Measurements from ENCODE around the gene SPRR2D. TPM values are rescaled to one million over a fixed set of nuclear protein-coding genes. Genes with fewer than 3 reads are reported as not detected.
"Not testable (repeated sequence)": the region's sequence is repeated elsewhere in the genome, so short reads cannot be mapped to it uniquely, and the experiment has no call there.

SPRR2D gene
- total RNA-seq (not detected), polyA plus RNA-seq (not detected)

DNA sequence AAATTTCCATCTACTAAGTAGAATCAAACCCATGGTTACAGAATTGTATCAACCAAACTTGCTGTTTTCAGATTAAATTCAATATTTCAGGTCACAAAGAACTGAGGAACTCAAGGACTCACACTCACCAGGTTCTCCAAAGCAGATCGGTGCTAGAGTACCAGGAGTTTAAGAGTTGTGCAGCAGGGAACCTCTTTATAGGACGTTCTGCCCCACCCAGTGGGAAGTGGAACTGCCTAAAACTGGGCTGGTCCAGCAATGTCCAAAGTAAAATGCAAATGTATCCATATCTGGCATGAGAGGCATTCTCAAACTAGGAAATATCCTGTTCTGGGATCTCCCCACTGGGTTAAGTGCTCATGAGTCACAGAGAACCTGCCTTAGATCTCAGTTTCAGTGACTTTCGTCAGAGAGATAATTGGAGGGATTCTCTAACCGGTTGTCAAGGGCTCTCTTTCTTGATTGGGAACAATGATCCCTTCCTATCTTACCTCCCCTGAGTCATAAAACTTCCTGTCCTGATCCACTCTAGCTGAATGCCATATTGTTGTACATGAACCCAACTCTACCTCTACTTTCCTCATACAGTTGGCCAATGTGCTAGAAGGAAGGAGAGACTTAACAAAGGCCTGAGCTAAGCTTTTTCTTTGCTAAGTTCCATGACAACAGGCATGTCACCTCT is at the start of gene SPRR2D:
TSS of gene SPRR2D (minus strand) at position 171 of the 682 bp plus-strand sequence. CDS start 774 bp downstream, outside the sequence.
- no peak for DNase-seq (ENCODE audit: extremely low spot score)
- no peaks in the 10 kb centered on the region for H3K36me3 ChIP-seq (ENCODE audit: insufficient read depth)
- no peak within 1 kb of the TSS for H3K27ac ChIP-seq (ENCODE audit: low read depth)
- H3K4me3 ChIP-seq (ENCODE audit: low read depth, low read length), result no peak within 1 kb of the TSS
- no peaks in the 10 kb centered on the region for H3K4me1 ChIP-seq (ENCODE audit: insufficient read depth)
- 68% methylated on average over 4 of the region's 4 CpGs for WGBS

DNA sequence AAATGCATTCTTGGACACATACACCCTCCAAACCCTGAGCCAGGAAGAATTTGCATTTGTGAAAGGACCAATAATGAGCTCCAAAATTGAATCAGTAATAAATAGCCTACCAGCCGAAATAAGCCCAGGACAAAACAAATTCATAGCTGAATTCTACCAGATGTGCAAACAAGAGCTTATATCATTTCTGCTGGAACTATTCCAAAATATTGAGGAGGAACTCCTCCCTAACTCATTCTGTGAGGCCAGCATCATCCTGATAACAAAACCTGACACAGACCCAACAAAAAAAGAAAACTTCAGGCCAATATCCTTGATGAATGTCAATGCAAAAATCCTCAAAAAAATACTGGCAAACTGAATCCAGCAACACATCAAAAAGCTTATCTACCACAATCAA is 46.7 kb upstream of the SPRR2D start:
- Histone ChIP-seq H3K4me1 (ENCODE audit: insufficient read depth) (no peaks in the 10 kb centered on the region), H3K27ac (ENCODE audit: low read depth) (no peak overlapping the region), H3K36me3 (ENCODE audit: insufficient read depth) (no peaks in the 10 kb centered on the region), H3K4me3 (ENCODE audit: low read depth, low read length) (no peak overlapping the region)
- no peak for DNase-seq (ENCODE audit: extremely low spot score)
- WGBS, result 74% methylated on average over 1 of the region's 1 CpG

DNA sequence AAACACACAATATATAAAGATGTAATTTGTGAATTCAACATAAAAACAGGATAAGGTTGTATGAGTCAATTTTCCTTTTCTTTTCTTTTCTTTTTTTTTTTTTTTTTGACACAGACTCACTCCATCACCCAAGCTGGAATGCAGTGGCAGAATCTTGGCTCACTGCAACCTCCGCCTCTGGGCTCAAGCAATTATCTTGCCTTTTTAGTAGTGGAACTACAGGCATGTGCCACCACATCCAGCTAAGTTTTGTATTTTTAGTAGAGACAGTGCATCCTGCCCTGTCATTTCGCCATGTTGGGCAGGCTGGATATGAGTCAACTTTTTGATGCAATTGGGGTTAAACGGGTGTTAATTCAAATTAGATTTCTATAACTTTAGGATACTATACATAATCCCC is 40.8 kb upstream of the SPRR2D start:
- DNase-seq (ENCODE audit: extremely low spot score), result no peak
- Histone ChIP-seq H3K4me3 (ENCODE audit: low read depth, low read length) (no peak overlapping the region), H3K36me3 (ENCODE audit: insufficient read depth) (no peaks in the 10 kb centered on the region), H3K27ac (ENCODE audit: low read depth) (no peak overlapping the region), H3K4me1 (ENCODE audit: insufficient read depth) (no peaks in the 10 kb centered on the region)
- 82% methylated on average over 3 of the region's 3 CpGs for WGBS

DNA sequence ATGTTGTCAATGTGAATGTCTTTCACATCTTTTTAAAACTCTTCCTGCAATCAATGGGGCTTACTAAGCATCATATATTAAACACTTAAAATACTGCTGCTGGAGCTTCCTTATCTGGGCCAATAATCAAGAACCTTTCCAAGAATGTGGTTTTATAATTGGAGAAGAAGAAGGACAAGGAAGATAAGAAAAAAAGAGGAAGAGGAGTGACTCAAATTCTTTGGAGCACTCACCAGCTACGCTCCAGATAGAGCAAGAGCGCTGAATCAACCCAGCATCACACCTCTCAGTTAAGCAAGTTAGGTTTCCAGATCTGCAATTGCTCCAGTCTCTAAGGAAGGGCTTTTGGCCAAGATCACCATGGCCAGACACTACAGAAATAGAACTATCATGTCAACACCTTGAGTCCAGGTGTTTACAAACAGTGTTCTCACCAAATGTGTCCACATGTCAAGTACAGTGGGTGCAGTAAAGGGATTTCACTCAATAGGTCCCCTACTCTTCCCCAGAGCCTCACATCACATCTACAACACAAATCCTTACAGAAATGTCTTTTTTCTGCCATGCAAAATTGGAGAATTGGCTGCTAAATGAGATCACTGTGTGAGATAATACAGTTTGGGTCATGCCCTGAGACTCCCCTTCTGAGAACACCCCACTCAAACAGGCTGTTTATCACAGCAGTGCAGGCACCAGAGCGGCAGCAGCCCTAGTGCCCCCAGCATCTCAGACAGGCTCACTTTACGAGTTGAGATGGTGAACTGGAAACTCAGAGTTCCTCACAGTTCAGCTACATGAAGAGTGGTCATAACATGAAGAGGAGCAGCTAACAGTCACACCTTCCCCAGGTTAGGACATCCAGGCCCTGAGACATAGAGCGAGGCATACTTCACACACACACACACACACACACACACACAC is 32.1 kb upstream of the SPRR2D start:
- Histone ChIP-seq H3K27ac (ENCODE audit: low read depth) (no peak overlapping the region), H3K4me3 (ENCODE audit: low read depth, low read length) (no peak overlapping the region), H3K4me1 (ENCODE audit: insufficient read depth) (no peaks in the 10 kb centered on the region), H3K36me3 (ENCODE audit: insufficient read depth) (no peaks in the 10 kb centered on the region)
- WGBS, result 69% methylated on average over 5 of the region's 5 CpGs
- no peak for DNase-seq (ENCODE audit: extremely low spot score)

DNA sequence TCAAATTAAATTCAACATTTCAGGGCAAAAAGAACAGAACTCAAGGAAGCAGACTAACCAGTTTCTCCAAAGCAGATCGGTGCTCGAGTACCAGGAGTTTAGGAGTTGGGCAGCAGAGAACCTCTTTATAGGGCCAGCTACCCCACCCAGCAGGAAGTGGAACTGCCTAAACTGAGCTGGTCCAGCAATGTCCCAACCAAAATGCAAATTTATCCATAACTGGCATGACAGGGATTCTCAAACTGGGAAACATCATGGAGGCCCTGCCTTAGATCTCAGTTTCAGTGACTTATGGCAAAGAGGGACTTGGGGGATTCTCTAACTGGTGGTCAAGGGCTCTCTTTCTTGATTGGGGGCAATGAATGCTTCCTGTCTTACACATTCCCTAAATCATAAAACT is 30.6 kb upstream of the SPRR2D start, which contains the start of gene SPRR2B:
TSS of gene SPRR2B (minus strand) at position 101 of the 400 bp plus-strand sequence. CDS start 772 bp downstream, outside the sequence.
- Histone ChIP-seq H3K4me1 (ENCODE audit: insufficient read depth) (no peaks in the 10 kb centered on the region), H3K4me3 (ENCODE audit: low read depth, low read length) (no peak within 1 kb of the TSS), H3K27ac (ENCODE audit: low read depth) (no peak within 1 kb of the TSS), H3K36me3 (ENCODE audit: insufficient read depth) (no peaks in the 10 kb centered on the region)
- WGBS, result 90% methylated on average over 2 of the region's 2 CpGs
- DNase-seq (ENCODE audit: extremely low spot score), result no peak

DNA sequence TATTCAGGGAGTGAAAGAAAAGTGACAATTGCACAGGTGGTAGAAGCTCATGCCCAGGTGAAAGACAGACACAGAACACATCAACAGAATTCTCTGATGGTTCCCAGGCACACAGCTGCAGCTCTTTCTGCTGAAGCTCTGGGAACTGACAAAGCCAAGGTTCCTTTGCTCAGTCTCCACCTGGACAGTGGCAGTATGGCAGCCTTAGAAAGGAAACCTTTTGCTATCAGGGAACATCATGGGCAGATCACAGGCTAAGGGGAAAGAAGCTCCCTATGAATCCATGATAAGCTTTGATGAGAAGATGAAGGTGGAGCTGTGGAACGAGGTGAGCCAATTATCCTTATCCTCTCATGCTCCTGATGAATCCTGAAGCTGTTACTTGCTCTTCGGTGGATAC is 29.3 kb upstream of the SPRR2D start:
- no peak for DNase-seq (ENCODE audit: extremely low spot score)
- H3K36me3 ChIP-seq (ENCODE audit: insufficient read depth), result no peaks in the 10 kb centered on the region
- no peak overlapping the region for H3K4me3 ChIP-seq (ENCODE audit: low read depth, low read length)
- no peak overlapping the region for H3K27ac ChIP-seq (ENCODE audit: low read depth)
- no peaks in the 10 kb centered on the region for H3K4me1 ChIP-seq (ENCODE audit: insufficient read depth)
- 68% methylated on average over 2 of the region's 2 CpGs for WGBS

DNA sequence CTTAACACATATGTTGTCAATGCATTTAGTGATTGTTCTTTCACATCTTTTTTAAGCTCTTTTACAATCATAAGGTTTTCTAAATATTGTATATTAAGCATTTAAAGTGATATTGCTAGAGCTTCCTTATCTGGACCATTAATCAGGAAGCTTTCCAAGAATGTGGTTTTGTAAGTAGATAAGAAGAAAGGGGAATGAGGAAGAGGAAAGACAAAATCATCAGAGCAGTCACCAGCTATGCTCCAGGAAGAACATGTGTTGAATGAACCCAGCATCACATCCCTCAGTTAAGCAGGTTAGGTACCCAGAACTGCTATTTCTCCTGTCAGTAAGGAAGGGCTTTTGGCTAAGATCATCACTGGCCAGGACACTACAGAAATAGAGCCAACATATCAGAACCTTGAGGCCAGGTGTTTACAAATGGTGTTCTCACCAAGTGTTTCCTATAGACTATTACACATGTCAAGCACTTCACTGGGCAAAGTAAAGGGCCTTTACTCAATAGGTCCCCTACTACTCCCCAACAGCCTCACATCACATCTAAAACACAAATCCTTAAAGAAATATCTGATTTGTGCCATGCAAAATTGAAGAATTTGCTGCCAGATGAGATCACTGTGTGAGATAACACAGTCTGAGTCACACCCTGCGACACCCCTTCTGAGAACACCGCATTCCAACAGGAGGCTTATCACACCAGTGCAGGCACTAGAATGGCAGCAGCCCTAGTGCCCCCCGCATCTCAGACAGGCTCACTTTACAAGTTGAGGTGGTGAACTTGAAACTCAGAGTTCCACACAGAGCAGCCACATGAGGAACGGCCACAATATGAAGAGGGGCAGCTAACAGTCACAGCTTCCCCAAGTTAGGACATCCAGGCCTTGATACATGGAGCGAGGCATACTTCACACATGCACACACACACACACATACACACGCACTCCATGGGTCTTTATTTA is 18.2 kb upstream of the SPRR2D start:
- no peaks in the 10 kb centered on the region for H3K36me3 ChIP-seq (ENCODE audit: insufficient read depth)
- H3K27ac ChIP-seq (ENCODE audit: low read depth), result no peak overlapping the region
- no peak overlapping the region for H3K4me3 ChIP-seq (ENCODE audit: low read depth, low read length)
- WGBS, result 66% methylated on average over 6 of the region's 6 CpGs
- DNase-seq (ENCODE audit: extremely low spot score), result no peak
- H3K4me1 ChIP-seq (ENCODE audit: insufficient read depth), result no peaks in the 10 kb centered on the region

DNA sequence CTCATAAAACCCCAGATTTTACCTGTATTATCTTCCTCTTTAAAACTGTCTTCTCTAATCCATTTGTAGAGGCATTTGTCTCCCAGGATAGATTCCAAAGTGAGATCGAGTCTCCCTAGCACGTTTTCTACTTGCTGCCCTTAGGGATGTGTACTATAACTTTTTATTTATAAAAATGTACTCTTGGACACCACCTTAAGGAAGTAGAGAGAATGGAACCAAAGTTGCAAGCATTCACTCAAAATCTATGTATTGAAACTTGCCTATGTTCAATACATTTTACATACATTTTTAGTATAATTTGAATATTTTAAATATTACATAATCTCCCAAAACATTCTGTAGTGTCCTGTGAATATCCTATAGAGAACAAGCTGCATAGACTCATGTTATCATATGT is 17.2 kb upstream of the SPRR2D start:
- 43% methylated on average over 2 of the region's 2 CpGs for WGBS
- DNase-seq (ENCODE audit: extremely low spot score), result no peak
- Histone ChIP-seq H3K4me1 (ENCODE audit: insufficient read depth) (no peaks in the 10 kb centered on the region), H3K36me3 (ENCODE audit: insufficient read depth) (no peaks in the 10 kb centered on the region), H3K27ac (ENCODE audit: low read depth) (no peak overlapping the region), H3K4me3 (ENCODE audit: low read depth, low read length) (no peak overlapping the region)

DNA sequence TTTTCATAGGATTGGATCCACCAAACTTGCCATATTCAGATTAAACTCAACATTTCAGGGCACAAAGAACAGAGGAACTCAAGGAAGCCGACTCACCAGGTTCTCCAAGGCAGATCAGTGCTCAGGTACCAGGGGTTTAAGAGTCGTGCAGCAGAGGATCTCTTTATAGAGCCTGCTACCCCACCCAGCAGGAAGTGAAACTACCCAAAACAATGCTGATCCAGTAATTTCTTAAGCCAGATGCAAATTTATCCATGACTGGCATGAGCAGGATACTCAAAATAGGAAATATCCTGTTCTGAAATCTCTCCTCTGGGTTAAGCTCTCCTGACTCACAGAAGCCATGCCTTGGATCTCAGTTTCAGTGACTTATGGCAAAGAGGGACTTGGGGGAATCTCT is 16.5 kb upstream of the SPRR2D start, which contains the start of gene SPRR2A:
TSS of gene SPRR2A (minus strand) at position 138 of the 400 bp plus-strand sequence. CDS start 777 bp downstream, outside the sequence.
- DNase-seq (ENCODE audit: extremely low spot score), result no peak
- WGBS, result 61% methylated on average over 2 of the region's 2 CpGs
- H3K27ac ChIP-seq (ENCODE audit: low read depth), result no peak within 1 kb of the TSS
- H3K36me3 ChIP-seq (ENCODE audit: insufficient read depth), result no peaks in the 10 kb centered on the region
- no peaks in the 10 kb centered on the region for H3K4me1 ChIP-seq (ENCODE audit: insufficient read depth)
- H3K4me3 ChIP-seq (ENCODE audit: low read depth, low read length), result no peak within 1 kb of the TSS

DNA sequence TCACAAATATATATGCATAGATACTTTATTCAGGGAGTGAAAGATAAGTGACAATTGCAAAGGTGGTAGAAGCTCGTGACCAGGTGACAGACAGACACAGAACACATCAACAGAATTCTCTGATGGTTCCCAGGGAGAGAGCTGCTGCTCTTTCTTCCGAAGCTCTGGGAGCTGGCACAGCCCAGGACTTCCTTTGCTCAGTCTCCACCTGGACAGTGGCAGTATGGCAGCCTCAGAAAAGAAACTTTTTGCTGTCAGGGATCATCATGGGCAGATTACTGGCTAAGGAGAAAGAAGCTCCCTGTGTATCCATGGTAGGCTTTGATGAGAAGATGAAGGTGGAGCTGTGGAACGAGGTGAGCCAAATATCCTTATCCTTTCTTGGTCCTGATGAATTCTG is 15.2 kb upstream of the SPRR2D start:
- H3K27ac ChIP-seq (ENCODE audit: low read depth); H3K4me3 ChIP-seq (ENCODE audit: low read depth, low read length); DNase-seq (ENCODE audit: extremely low spot score); H3K36me3 ChIP-seq (ENCODE audit: insufficient read depth); H3K4me1 ChIP-seq (ENCODE audit: insufficient read depth): not testable (repeated sequence)
- 47% methylated on average over 3 of the region's 3 CpGs for WGBS

DNA sequence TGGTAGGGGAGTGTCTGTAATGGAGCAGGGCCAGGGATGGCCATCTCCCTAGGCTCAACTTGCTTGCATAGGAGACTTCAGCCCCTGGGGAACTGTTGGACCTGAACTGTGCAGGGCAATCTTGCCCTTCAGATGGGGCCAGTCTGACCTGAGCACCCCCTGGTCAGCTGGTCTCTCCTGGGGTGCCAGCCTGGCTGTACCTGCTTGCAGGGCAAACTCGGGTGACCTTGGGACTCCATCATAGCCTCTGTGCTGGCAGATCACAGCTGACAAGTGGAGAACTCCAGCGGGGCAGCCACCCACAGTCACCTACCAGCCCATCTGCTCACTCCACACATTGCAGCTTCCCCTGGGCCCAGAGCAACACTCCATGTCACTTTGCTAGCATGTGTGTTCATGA is 8.3 kb upstream of the SPRR2D start:
- no peaks in the 10 kb centered on the region for H3K36me3 ChIP-seq (ENCODE audit: insufficient read depth)
- WGBS, result 88% methylated on average over 2 of the region's 2 CpGs
- H3K4me1 ChIP-seq (ENCODE audit: insufficient read depth), result no peaks in the 10 kb centered on the region
- no peak for DNase-seq (ENCODE audit: extremely low spot score)
- no peak overlapping the region for H3K27ac ChIP-seq (ENCODE audit: low read depth)
- no peak overlapping the region for H3K4me3 ChIP-seq (ENCODE audit: low read depth, low read length)

DNA sequence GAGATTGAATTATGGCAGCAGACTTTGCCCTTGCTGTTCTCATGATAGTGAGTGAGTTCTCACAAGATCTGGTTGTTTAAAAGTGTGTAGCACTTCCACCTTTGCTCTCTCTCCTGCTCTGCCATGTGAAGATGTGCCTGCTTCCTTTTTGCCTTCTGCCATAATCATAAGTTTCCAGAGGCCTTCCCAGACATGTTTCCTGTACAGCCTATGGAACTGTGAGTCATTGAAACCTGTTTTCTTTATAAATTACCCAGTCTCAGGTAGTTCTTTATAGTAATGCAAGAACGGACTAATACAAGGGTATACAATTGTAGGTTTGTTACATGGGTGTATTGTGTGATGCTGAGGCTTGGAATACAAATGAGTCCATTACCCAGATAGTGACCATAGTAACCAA is 5.7 kb downstream of the SPRR2D start:
- 83% methylated on average over 1 of the region's 1 CpG for WGBS

DNA sequence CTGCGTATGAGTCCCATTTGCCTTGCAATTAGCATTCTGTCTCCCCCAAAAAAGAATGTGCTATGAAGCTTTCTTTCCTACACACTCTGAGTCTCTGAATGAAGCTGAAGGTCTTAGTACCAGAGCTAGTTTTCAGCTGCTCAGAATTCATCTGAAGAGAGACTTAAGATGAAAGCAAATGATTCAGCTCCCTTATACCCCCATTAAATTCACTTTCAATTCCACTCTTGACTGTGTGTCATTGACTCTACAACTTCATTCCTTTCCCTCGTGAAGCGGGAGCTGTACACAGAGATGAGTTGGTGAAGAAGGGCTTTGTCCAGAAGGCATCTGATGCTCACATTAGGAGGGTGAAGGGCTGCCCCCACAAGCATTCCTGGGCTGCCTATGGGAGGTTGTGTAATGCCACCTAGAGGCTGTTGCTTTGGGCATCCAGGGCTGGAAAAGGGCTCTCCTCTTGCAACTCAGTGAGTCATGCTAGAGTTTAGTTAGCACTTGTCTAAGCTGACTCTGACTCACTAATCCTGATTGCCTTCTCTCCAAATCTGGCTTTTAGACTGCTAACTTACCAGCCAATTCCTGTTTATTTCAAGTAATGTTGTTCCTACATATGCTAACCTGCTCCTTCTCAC is 8.1 kb downstream of the SPRR2D start:
- Histone ChIP-seq H3K4me3 (ENCODE audit: low read depth, low read length) (no peak overlapping the region), H3K27ac (ENCODE audit: low read depth) (no peak overlapping the region), H3K36me3 (ENCODE audit: insufficient read depth) (no peaks in the 10 kb centered on the region), H3K4me1 (ENCODE audit: insufficient read depth) (no peaks in the 10 kb centered on the region)
- no peak for DNase-seq (ENCODE audit: extremely low spot score)
- 43% methylated on average over 3 of the region's 3 CpGs for WGBS

More for the DNA sequence above, 5.7 kb downstream of the SPRR2D start:
- Histone ChIP-seq H3K4me1 (ENCODE audit: insufficient read depth) (no peaks in the 10 kb centered on the region), H3K27ac (ENCODE audit: low read depth) (no peak overlapping the region), H3K36me3 (ENCODE audit: insufficient read depth) (no peaks in the 10 kb centered on the region), H3K4me3 (ENCODE audit: low read depth, low read length) (no peak overlapping the region)
- no peak for DNase-seq (ENCODE audit: extremely low spot score)
